Measurements from ENCODE around the gene SLC35A4. TPM values are rescaled to one million over a fixed set of nuclear protein-coding genes. Genes with fewer than 3 reads are reported as not detected.

The SLC35A4 gene
- total and polyA plus RNA-seq, 4 donors, result 17.5 to 37.0 (median 26.6) TPM

GRCh38 chr5:140556438-140556837 is 8.2 kb upstream of the SLC35A4 start:
- peak in 1 of 2 donors; percentile 9 for TF ChIP-seq RAD21 (IDR thresholded peaks at IDR 0.05)
- no peak for TF ChIP-seq CTCF (IDR thresholded peaks at IDR 0.05; ENCODE audit: low read depth, low read length, missing input control)
- Histone ChIP-seq H3K36me3 (ENCODE audit: control insufficient read depth in 4 of 4, insufficient read depth in 3 of 4, low read depth in 1 of 4, low read length in 3 of 4) (peaks cover 0 to 6% (median 2%) of the 10 kb centered on the region in 4 donors), H3K27ac (ENCODE audit: low read depth in 1 of 2, low read length in 2 of 2) (peak overlapping the region; percentile 85 to 95), H3K4me3 (ENCODE audit: low read depth in 1 of 3, low read length in 3 of 3) (peak overlapping the region; percentile 74 to 87 (median 83)), H3K27me3 (ENCODE audit: control insufficient read depth in 4 of 4, insufficient read depth in 4 of 4, low read length in 3 of 4) (no peaks in the 10 kb centered on the region), H3K9me3 (ENCODE audit: control insufficient read depth in 4 of 4, low read length in 3 of 4) (no peaks in the 10 kb centered on the region), H3K4me1 (ENCODE audit: control insufficient read depth in 4 of 4, insufficient read depth in 4 of 4, low read length in 3 of 4) (peaks cover 12 to 51% (median 48%) of the 10 kb centered on the region in 4 donors), H3K9ac (ENCODE audit: low read depth in 1 of 2, low read length in 2 of 2) (peak overlapping the region; percentile 82 to 88)
- WGBS, result 7% methylated on average over 6 of the region's 6 CpGs
- no peak for DNase-seq (ENCODE audit: low spot score)

DNA sequence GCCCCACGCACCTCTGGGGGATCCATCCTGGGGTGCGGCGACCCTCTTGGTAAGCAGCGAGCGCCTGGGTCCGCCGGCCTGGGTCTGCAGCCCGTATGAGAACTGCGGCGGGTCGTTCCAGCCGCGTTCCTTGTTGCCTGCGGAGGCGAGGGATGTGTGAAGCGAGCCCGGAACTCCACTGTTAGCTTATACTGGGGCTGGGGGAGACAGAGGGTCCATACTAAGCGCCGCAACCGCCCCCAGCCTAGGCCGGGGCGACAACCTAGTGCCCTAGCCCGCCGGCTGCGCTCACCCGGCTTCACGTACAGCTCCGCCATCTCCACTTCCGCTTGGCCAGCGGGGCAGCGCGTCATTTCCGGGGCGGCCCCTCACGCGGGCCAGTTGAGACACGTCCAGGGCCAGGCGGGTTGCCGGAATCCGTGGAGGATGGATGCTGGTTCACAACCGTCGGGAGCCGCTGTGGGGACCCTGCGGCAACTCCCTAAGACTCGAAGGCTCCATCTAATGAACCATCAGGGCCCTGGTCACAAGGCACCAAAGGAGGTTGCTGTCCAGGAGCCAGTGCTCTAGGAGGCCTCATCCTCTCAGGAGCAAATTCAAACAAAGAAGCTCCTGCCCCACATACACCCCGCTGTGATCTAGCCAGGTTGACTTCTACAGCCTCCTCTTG is 7.4 kb upstream of the SLC35A4 start, which contains the start of gene SRA1:
SRA1 (minus strand) TSS at position 338 of the 670 bp plus-strand sequence; CDS start at position 317, 21 bp downstream.
- Histone ChIP-seq H3K9me3 (ENCODE audit: control insufficient read depth in 4 of 4, low read length in 3 of 4) (no peaks in the 10 kb centered on the region), H3K9ac (ENCODE audit: low read depth in 1 of 2, low read length in 2 of 2) (peak within 1 kb of the TSS; percentile 82 to 88), H3K36me3 (ENCODE audit: control insufficient read depth in 4 of 4, insufficient read depth in 3 of 4, low read depth in 1 of 4, low read length in 3 of 4) (no peaks in the 10 kb centered on the region), H3K4me3 (ENCODE audit: low read depth in 1 of 3, low read length in 3 of 3) (peak within 1 kb of the TSS; percentile 74 to 87 (median 83)), H3K4me1 (ENCODE audit: control insufficient read depth in 4 of 4, insufficient read depth in 4 of 4, low read length in 3 of 4) (peaks cover 17 to 60% (median 57%) of the 10 kb centered on the region in 4 donors), H3K27me3 (ENCODE audit: control insufficient read depth in 4 of 4, insufficient read depth in 4 of 4, low read length in 3 of 4) (no peaks in the 10 kb centered on the region), H3K27ac (ENCODE audit: low read depth in 1 of 2, low read length in 2 of 2) (peak within 1 kb of the TSS; percentile 85 to 95)
- peak; percentile 95 for DNase-seq (ENCODE audit: low spot score)
- under 1% methylated on average over 46 of the region's 46 CpGs for WGBS
- TF ChIP-seq YY1 (IDR thresholded peaks at IDR 0.05) (peak; percentile 94), RXRA (IDR thresholded peaks at IDR 0.05) (peak; percentile 31 to 51), RAD21 (IDR thresholded peaks at IDR 0.05) (peak; percentile 6 to 46), MAX (IDR thresholded peaks at IDR 0.05) (peak; percentile 44), HNF4G (IDR thresholded peaks at IDR 0.05) (no peak), NR2F2 (IDR thresholded peaks at IDR 0.05) (no peak), JUND (IDR thresholded peaks at IDR 0.05) (peak in 1 of 2 donors; percentile 12), REST (IDR thresholded peaks at IDR 0.05) (peak; percentile 87), FOXA2 (IDR thresholded peaks at IDR 0.05) (no peak), GABPA (IDR thresholded peaks at IDR 0.05 in 1 of 2, conservative IDR thresholded peaks at IDR 0.05 in 1 of 2) (peak; percentile 92 to 98), CTCF (IDR thresholded peaks at IDR 0.05; ENCODE audit: low read depth, low read length, missing input control) (no peak), FOXA1 (IDR thresholded peaks at IDR 0.05) (peak; percentile 32), SP1 (IDR thresholded peaks at IDR 0.05) (peak; percentile 55), TAF1 (conservative IDR thresholded peaks at IDR 0.05) (no peak), HNF4A (conservative IDR thresholded peaks at IDR 0.05) (peak in 1 of 2 donors; percentile 53), EGR1 (IDR thresholded peaks at IDR 0.05; ENCODE audit: low read depth in 2 of 2) (no peak)
- TF ChIP-seq, protein P1, sequence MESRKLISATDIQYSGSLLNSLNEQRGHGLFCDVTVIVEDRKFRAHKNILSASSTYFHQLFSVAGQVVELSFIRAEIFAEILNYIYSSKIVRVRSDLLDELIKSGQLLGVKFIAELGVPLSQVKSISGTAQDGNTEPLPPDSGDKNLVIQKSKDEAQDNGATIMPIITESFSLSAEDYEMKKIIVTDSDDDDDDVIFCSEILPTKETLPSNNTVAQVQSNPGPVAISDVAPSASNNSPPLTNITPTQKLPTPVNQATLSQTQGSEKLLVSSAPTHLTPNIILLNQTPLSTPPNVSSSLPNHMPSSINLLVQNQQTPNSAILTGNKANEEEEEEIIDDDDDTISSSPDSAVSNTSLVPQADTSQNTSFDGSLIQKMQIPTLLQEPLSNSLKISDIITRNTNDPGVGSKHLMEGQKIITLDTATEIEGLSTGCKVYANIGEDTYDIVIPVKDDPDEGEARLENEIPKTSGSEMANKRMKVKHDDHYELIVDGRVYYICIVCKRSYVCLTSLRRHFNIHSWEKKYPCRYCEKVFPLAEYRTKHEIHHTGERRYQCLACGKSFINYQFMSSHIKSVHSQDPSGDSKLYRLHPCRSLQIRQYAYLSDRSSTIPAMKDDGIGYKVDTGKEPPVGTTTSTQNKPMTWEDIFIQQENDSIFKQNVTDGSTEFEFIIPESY (IDR thresholded peaks at IDR 0.05), result no peak
- TF ChIP-seq, protein P2, sequence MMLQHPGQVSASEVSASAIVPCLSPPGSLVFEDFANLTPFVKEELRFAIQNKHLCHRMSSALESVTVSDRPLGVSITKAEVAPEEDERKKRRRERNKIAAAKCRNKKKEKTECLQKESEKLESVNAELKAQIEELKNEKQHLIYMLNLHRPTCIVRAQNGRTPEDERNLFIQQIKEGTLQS (IDR thresholded peaks at IDR 0.05), result no peak
